HEK293 (cell line): Measurements from ENCODE around the gene TRAF3.
A peak's percentile ranks its signal among the peaks of the same experiment; 100 is the strongest.

Experiments used
- CTCF ChIA-PET: fragments of 350-600 bp; formaldehyde crosslinking; extraction: SDS; loops from one replicate; lab custom pipeline; 2021; ENCODE audit warnings: antibody characterized with exemption; lab: Yijun Ruan, JAX
- POLR2A ChIA-PET: fragments of 300-600 bp; formaldehyde crosslinking; extraction: SDS; loops from one replicate; lab custom pipeline; 2020; ENCODE audit warnings: antibody characterized with exemption, inconsistent platforms; lab: Yijun Ruan, JAX
- H3K27ac ChIP-seq: fragments of 200-500 bp; sonication (Bioruptor generic); 2 replicates; pipeline ENCODE4 v1.5.1; 2014; ENCODE audit warnings: low read depth, low read length, control low read depth, inconsistent platforms; ENCODE audit errors: extremely low read depth
- H3K36me3 ChIP-seq, 2 experiments: fragments of 200-500 bp in 1 of 2; sonication (Bioruptor generic) in 1 of 2; 1 replicate in 1 of 2; 2 replicates in 1 of 2; pipeline ENCODE4 v1.5.1; 2014 to 2017; ENCODE audit warnings: inconsistent platforms in 2 of 2, low read length in 2 of 2; ENCODE audit not compliant: control insufficient read depth in 2 of 2, insufficient read depth in 1 of 2
- H3K4me1 ChIP-seq: fragments of 200-500 bp; sonication (Bioruptor generic); 2 replicates; pipeline ENCODE4 v1.5.1; 2014; ENCODE audit warnings: mild to moderate bottlenecking, low read length, inconsistent platforms; ENCODE audit not compliant: control insufficient read depth, insufficient read depth
- H3K4me3 ChIP-seq: 2 replicates; pipeline ENCODE4 v1.5.1; 2011; ENCODE audit warnings: low read depth, mild to moderate bottlenecking, control low read depth, low read length, moderate library complexity
- H3K9me3 ChIP-seq: fragments of 200-500 bp; sonication (Bioruptor generic); 2 replicates; pipeline ENCODE4 v1.5.1; 2014; ENCODE audit warnings: low read depth, low read length, inconsistent platforms; ENCODE audit not compliant: control insufficient read depth, insufficient read depth
- HOXC10 ChIP-seq: sonication (generic); formaldehyde crosslinking; IDR thresholded peaks from 2 replicates; pipeline ENCODE4 v1.8.1; 2023; ENCODE audit warnings: mild to moderate bottlenecking, missing genetic modification reagents
- KLF17 ChIP-seq: fragments of 450-650 bp; formaldehyde crosslinking; IDR thresholded peaks from 2 replicates; pipeline ENCODE4 v1.5.1; 2016; ENCODE audit warnings: missing biosample characterization, missing genetic modification characterization
- MEIS1 ChIP-seq: sonication (generic); formaldehyde crosslinking; IDR thresholded peaks from 2 replicates; pipeline ENCODE4 v1.8.1; 2022; ENCODE audit warnings: missing genetic modification reagents, mild to moderate bottlenecking, borderline replicate concordance
- MZF1 ChIP-seq: fragments of 450-650 bp; formaldehyde crosslinking; IDR thresholded peaks from 2 replicates; pipeline ENCODE4 v1.5.1; 2017; ENCODE audit warnings: missing biosample characterization, missing genetic modification characterization, borderline replicate concordance
- REPIN1 ChIP-seq: fragments of 450-650 bp; formaldehyde crosslinking; IDR thresholded peaks from 2 replicates; pipeline ENCODE4 v1.5.1; 2017; ENCODE audit warnings: missing biosample characterization, missing genetic modification characterization, low read depth
- SETDB1 ChIP-seq: IDR thresholded peaks from one replicate; pipeline ENCODE4 v1.6.1; 2017; ENCODE audit warnings: mild to moderate bottlenecking, low read length, moderate library complexity, mixed read lengths; ENCODE audit not compliant: insufficient read length
- TRIM28 ChIP-seq: IDR thresholded peaks from 2 replicates; pipeline ENCODE4 v1.6.1; 2011; ENCODE audit warnings: low read length, control low read depth, borderline replicate concordance
- ZBTB48 ChIP-seq: fragments of 450-650 bp; formaldehyde crosslinking; IDR thresholded peaks from 2 replicates; pipeline ENCODE4 v1.5.1; 2016; ENCODE audit warnings: missing biosample characterization, missing genetic modification characterization
- ZFHX2 ChIP-seq: fragments of 450-650 bp; formaldehyde crosslinking; conservative IDR thresholded peaks from 2 replicates; pipeline ENCODE4 v1.5.1; 2016; ENCODE audit warnings: missing biosample characterization, missing genetic modification characterization
- ZNF112 ChIP-seq: fragments of 450-650 bp; formaldehyde crosslinking; IDR thresholded peaks from 2 replicates; pipeline ENCODE4 v1.5.0; 2017; ENCODE audit warnings: missing biosample characterization, missing genetic modification characterization
- ZNF140 ChIP-seq: fragments of 450-650 bp; formaldehyde crosslinking; IDR thresholded peaks from 2 replicates; pipeline ENCODE4 v1.5.1; 2016; ENCODE audit warnings: missing biosample characterization, missing genetic modification characterization
- ZNF18 ChIP-seq: fragments of 450-650 bp; formaldehyde crosslinking; IDR thresholded peaks from 2 replicates; pipeline ENCODE4 v1.5.1; 2016; ENCODE audit warnings: missing biosample characterization, missing genetic modification characterization
- ZNF202 ChIP-seq: fragments of 450-650 bp; formaldehyde crosslinking; IDR thresholded peaks from 2 replicates; pipeline ENCODE4 v1.5.1; 2016; ENCODE audit warnings: missing biosample characterization, missing genetic modification characterization, borderline replicate concordance
- ZNF239 ChIP-seq: fragments of 450-650 bp; formaldehyde crosslinking; IDR thresholded peaks from 2 replicates; pipeline ENCODE4 v1.5.1; 2016; ENCODE audit warnings: missing biosample characterization, missing genetic modification characterization
- ZNF354C ChIP-seq: fragments of 450-650 bp; formaldehyde crosslinking; IDR thresholded peaks from 2 replicates; pipeline ENCODE4 v1.5.1; 2016; ENCODE audit warnings: missing biosample characterization, missing genetic modification characterization, low read depth, borderline replicate concordance
- ZNF362 ChIP-seq: fragments of 450-650 bp; formaldehyde crosslinking; IDR thresholded peaks from 2 replicates; pipeline ENCODE4 v1.5.1; 2016; ENCODE audit warnings: missing biosample characterization, missing genetic modification characterization
- ZNF398 ChIP-seq: fragments of 450-650 bp; formaldehyde crosslinking; IDR thresholded peaks from 2 replicates; pipeline ENCODE4 v1.5.1; 2017; ENCODE audit warnings: missing biosample characterization, missing genetic modification characterization
- ZNF488 ChIP-seq: fragments of 450-650 bp; formaldehyde crosslinking; IDR thresholded peaks from 2 replicates; pipeline ENCODE4 v1.5.1; 2016; ENCODE audit warnings: missing biosample characterization, missing genetic modification characterization
- ZNF660 ChIP-seq: fragments of 450-650 bp; IDR thresholded peaks from 2 replicates; pipeline ENCODE4 v1.5.1; 2018; ENCODE audit warnings: missing biosample characterization, mild to moderate bottlenecking, missing genetic modification characterization
- ZNF777 ChIP-seq: fragments of 450-650 bp; formaldehyde crosslinking; IDR thresholded peaks from 2 replicates; pipeline ENCODE4 v1.5.1; 2017; ENCODE audit warnings: missing biosample characterization, missing genetic modification characterization, borderline replicate concordance
- ZSCAN30 ChIP-seq: fragments of 450-650 bp; IDR thresholded peaks from 2 replicates; pipeline ENCODE4 v1.5.1; 2018; ENCODE audit warnings: missing biosample characterization, mild to moderate bottlenecking, missing genetic modification characterization, moderate library complexity

The TRAF3 gene

GRCh38 chr14:102785595-102785963, 8.3 kb downstream of the TRAF3 start (continued):
- TF ChIP-seq ZNF488 (tag by site-specific recombination) (no peak), ZSCAN30 (tag by site-specific recombination) (no peak)

GRCh38 chr14:102786768-102787167, 9.5 kb downstream of the TRAF3 start:
- Histone ChIP-seq H3K27ac (no peak overlapping the region), H3K9me3 (peaks cover 3% of the 10 kb centered on the region; the same call in 1 of the 2 replicates), H3K36me3 (peaks cover 0 to 3% of the 10 kb centered on the region in 2 experiments; a peak in 1 of 3 replicates), H3K4me3 (no peak overlapping the region), H3K4me1 (no peaks in the 10 kb centered on the region)
- TF ChIP-seq REPIN1 (tag by site-specific recombination) (no peak), ZNF362 (no peak), KLF17 (no peak), ZNF398 (tag by site-specific recombination) (no peak), ZBTB48 (no peak), ZNF354C (tag by site-specific recombination) (no peak)
- CTCF ChIA-PET, result interaction anchor here (0.7 kb wide), 1 partner anchor 131 kb away, joined by 3 read pairs; no protein-coding TSS in a partner anchor
- POLR2A ChIA-PET, result no interaction called here

GRCh38 chr14:102789349-102789748, 12.1 kb downstream of the TRAF3 start:
- CTCF ChIA-PET, result no interaction called here
- no peak for TF ChIP-seq HOXC10
- TF ChIP-seq ZNF140, result peak; percentile 84; the same call in 1 of the 2 replicates
- TF ChIP-seq, all 188 proteins: peak for 1
- no peak overlapping the region for H3K4me3 ChIP-seq
- peaks cover 5% of the 10 kb centered on the region for H3K9me3 ChIP-seq
- H3K27ac ChIP-seq, result no peak overlapping the region
- POLR2A ChIA-PET, result no interaction called here
- peaks cover 3 to 8% of the 10 kb centered on the region in 2 experiments; a peak in 2 of 3 replicates for H3K36me3 ChIP-seq
- peaks cover under 1% of the 10 kb centered on the region; the same call in 1 of the 2 replicates for H3K4me1 ChIP-seq

GRCh38 chr14:102793531-102794328, 16.5 kb downstream of the TRAF3 start:
- CTCF ChIA-PET, result no interaction called here
- H3K4me1 ChIP-seq, result peaks cover 7% of the 10 kb centered on the region
- H3K4me3 ChIP-seq, result no peak overlapping the region
- TF ChIP-seq ZNF777 (no peak), MEIS1 (CRISPR knock-in tag) (no peak), ZNF140 (no peak), ZNF112 (no peak), ZNF660 (tag by site-specific recombination) (no peak), ZFHX2 (tag by site-specific recombination) (no peak), MZF1 (no peak), ZNF202 (no peak), SETDB1 (peak; percentile 83), ZNF18 (tag by site-specific recombination) (no peak), TRIM28 (peak; percentile 89; the same call in 1 of the 2 replicates), ZNF239 (tag by site-specific recombination) (no peak)
- H3K36me3 ChIP-seq, result peaks cover 3 to 8% of the 10 kb centered on the region in 2 experiments; a peak in 2 of 3 replicates
- peaks cover 5% of the 10 kb centered on the region for H3K9me3 ChIP-seq
- H3K27ac ChIP-seq, result no peak overlapping the region
- POLR2A ChIA-PET, result no interaction called here
